ENCODE measurements around the gene DUSP16.
A peak's percentile ranks its signal among the peaks of the same experiment; 100 is the strongest.
"Not testable (repeated sequence)": the region's sequence is repeated elsewhere in the genome, so short reads cannot be mapped to it uniquely, and the experiment has no call there.

DUSP16 gene

GRCh38 chr12:12506496-12506890 lies 56.2 kb downstream of the DUSP16 start:
- TF ChIP-seq, protein P1, sequence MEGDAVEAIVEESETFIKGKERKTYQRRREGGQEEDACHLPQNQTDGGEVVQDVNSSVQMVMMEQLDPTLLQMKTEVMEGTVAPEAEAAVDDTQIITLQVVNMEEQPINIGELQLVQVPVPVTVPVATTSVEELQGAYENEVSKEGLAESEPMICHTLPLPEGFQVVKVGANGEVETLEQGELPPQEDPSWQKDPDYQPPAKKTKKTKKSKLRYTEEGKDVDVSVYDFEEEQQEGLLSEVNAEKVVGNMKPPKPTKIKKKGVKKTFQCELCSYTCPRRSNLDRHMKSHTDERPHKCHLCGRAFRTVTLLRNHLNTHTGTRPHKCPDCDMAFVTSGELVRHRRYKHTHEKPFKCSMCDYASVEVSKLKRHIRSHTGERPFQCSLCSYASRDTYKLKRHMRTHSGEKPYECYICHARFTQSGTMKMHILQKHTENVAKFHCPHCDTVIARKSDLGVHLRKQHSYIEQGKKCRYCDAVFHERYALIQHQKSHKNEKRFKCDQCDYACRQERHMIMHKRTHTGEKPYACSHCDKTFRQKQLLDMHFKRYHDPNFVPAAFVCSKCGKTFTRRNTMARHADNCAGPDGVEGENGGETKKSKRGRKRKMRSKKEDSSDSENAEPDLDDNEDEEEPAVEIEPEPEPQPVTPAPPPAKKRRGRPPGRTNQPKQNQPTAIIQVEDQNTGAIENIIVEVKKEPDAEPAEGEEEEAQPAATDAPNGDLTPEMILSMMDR (IDR thresholded peaks at IDR 0.05; ENCODE audit: low read depth, low read length), result no peak
- H3K4me3 ChIP-seq (replicated peaks in 1 of 2; ENCODE audit: low read depth in 2 of 2, low read length in 2 of 2), result peak overlapping the region in 1 of 2 donors; percentile 22
- peak; percentile 51 to 60 for DNase-seq (ENCODE audit: low read depth in 2 of 2)

DNA sequence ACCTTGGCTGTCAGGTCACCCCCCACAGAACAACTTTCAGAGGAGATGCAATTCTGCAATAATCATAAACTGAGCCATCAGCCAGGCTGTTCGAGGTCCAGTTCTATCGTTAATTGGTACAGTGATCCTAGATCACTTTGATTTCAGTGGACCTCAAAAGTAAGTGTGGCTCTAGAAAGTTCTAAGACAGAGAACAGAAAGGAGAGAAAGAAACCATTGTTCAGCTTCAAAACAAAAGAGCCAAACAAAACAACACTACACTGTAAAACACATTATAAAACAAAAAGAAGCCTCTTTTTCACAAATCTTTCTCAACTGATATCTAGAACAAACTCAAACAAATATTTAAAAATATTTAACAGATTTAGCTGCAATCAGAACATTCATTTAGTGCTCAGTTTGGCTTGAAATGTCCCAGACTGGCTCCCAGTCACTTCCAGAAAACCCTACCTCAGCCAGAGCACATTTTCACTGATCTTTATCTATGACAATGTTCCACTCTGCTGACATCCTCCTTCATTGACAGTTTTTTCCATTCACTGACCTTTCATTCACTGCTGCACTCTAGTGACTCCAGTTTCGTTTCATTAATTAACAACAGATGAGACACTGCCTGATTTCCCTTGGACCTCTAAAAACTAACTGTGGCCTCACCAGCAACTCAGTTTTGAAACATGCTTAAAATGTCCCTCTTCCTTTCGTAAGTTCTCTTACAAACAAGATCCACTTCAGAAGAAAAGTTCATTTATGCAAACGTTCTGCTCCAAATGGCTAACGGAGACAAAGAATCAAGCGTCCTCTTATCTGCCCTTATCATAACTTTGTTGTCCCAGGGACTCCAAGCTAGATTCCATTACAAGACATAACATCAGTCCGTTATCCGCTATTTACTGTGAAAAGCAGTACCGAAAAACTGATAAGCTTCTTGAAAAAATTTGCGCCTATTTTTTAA lies 56.8 kb downstream of the DUSP16 start:
- H3K4me3 ChIP-seq (replicated peaks in 1 of 2; ENCODE audit: low read depth in 2 of 2, low read length in 2 of 2), result peak overlapping the region; percentile 19 to 22
- TF ChIP-seq, protein P1 (IDR thresholded peaks at IDR 0.05; ENCODE audit: low read depth, low read length), result no peak
- peak; percentile 64 to 68 for DNase-seq (ENCODE audit: low read depth in 2 of 2)

- no peak overlapping the region for H3K4me3 ChIP-seq (replicated peaks in 1 of 2; ENCODE audit: low read depth in 2 of 2, low read length in 2 of 2)
- TF ChIP-seq, protein P1 (IDR thresholded peaks at IDR 0.05; ENCODE audit: low read depth, low read length), result no peak
- no peak for DNase-seq (ENCODE audit: low read depth in 2 of 2)
Observed at GRCh38 chr12:12503384-12504078, 59.1 kb downstream of the DUSP16 start.

GRCh38 chr12:12502815-12503151 lies 59.9 kb downstream of the DUSP16 start:
- H3K4me3 ChIP-seq (replicated peaks in 1 of 2; ENCODE audit: low read depth in 2 of 2, low read length in 2 of 2), result no peak overlapping the region
- no peak for DNase-seq (ENCODE audit: low read depth in 2 of 2)
- TF ChIP-seq, protein P1 (IDR thresholded peaks at IDR 0.05; ENCODE audit: low read depth, low read length), result no peak

- DNase-seq (ENCODE audit: low read depth in 2 of 2); H3K4me3 ChIP-seq (replicated peaks in 1 of 2; ENCODE audit: low read depth in 2 of 2, low read length in 2 of 2): not testable (repeated sequence)
Observed at GRCh38 chr12:12502130-12502814, 60.4 kb downstream of the DUSP16 start.

DNA sequence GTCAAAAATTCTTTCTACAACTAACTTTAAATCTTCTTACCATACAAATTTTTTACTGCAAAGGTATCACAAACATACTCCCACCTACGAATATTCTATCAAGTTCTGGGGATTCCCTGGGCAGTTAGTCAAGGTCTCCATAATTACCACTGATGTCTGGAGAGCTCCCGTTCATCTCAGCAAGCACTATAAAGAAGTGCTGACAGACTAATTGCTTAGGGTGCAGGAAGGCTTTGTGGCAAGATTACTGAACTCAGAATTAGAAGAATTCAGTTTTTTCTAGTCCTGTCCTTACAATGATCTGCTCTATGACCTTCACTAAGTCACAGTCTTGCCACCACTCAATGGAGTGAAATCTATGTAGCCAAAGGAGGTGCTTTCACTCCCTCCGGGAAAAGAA lies 61.5 kb downstream of the DUSP16 start:
- TF ChIP-seq, protein P1 (IDR thresholded peaks at IDR 0.05; ENCODE audit: low read depth, low read length), result no peak
- DNase-seq (ENCODE audit: low read depth in 2 of 2), result no peak
- H3K4me3 ChIP-seq (replicated peaks in 1 of 2; ENCODE audit: low read depth in 2 of 2, low read length in 2 of 2), result no peak overlapping the region
